Peyer's patch (tissue), 4 donors: ENCODE results near the gene DEFB116.

ENCODE experiments used
- CTCF ChIP-seq, 6 experiments: fragments of 450-650 bp in 4 of 6; fragments of 200-600 bp in 2 of 6; sonication (generic) in 1 of 6; IDR thresholded peaks; one replicate each; pipeline ENCODE4 v1.5.1; 2017 to 2019; ENCODE audit warnings: antibody characterized with exemption in 6 of 6, mild to moderate bottlenecking in 3 of 6, moderate library complexity in 1 of 6
- POLR2A ChIP-seq, 2 donors: fragments of 450-650 bp; IDR thresholded peaks; one replicate each; pipeline ENCODE4 v1.5.1; 2017; ENCODE audit warnings: antibody characterized with exemption in 2 of 2, mild to moderate bottlenecking in 2 of 2, moderate library complexity in 2 of 2

DNA sequence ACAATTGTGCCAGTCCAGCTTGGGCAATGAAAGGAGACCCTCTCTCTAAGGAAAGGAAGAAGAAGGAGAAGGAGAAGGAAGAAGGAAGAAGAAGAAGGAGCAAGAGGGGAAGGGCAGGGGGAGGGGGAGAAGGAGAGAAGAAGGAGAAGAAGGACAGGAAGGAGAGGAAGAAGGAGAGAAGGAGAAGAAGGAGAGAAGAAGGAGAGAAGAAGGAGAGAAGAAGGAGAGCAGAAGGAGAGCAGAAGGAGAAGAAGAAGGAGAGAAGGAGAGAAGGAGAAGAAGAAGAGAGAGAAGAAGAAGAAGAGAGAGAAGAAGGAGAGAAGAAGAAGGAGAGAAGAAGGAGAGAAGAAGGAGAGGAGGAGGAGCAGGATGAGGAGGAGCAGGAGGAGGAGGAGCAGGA is 22.5 kb upstream of the DEFB116 start:
- TF ChIP-seq CTCF (IDR thresholded peaks at IDR 0.05) = no peak
- TF ChIP-seq POLR2A (IDR thresholded peaks at IDR 0.05) = no peak
